Measurements from ENCODE around the gene PGGHG.

The PGGHG gene

GRCh38 chr11:272931-273198 lies 16.1 kb upstream of the PGGHG start:
- Histone ChIP-seq H3K27ac (ENCODE audit: low read depth, low read length) (no peak overlapping the region), H3K14ac (ENCODE audit: low read length) (no peak overlapping the region), H2BK5ac (ENCODE audit: low read depth, low read length, poor library complexity) (no peak overlapping the region), H3K27me3 (ENCODE audit: insufficient read depth, low read length) (no peaks in the 10 kb centered on the region), H3K4me1 (ENCODE audit: control insufficient read depth in 1 of 2, insufficient read depth in 2 of 2, low read length in 2 of 2) (peaks cover 0 to under 1% of the 10 kb centered on the region in 2 experiments), H2AK5ac (ENCODE audit: low read length) (no peak overlapping the region), H3K4ac (ENCODE audit: low read depth, low read length) (no peak overlapping the region), H3K23ac (ENCODE audit: low read length) (no peak overlapping the region), H3K36me3 (ENCODE audit: control insufficient read depth in 1 of 2, insufficient read depth in 2 of 2, low read length in 2 of 2) (no peaks in the 10 kb centered on the region), H3K79me1 (ENCODE audit: low read length) (peaks cover 2% of the 10 kb centered on the region), H4K8ac (ENCODE audit: low read depth, low read length) (no peak overlapping the region), H3K79me2 (ENCODE audit: control insufficient read depth, insufficient read depth, low read length, poor library complexity) (no peaks in the 10 kb centered on the region), H2BK12ac (ENCODE audit: low read length) (no peak overlapping the region), H4K91ac (ENCODE audit: low read depth, low read length) (no peak overlapping the region), H2BK120ac (ENCODE audit: insufficient read depth, low read length, poor library complexity) (no peak overlapping the region), H3K9ac (ENCODE audit: low read length) (no peak overlapping the region), H3K4me2 (ENCODE audit: low read length) (no peak overlapping the region), H3K18ac (ENCODE audit: low read length) (no peak overlapping the region), H3K4me3 (ENCODE audit: low read depth, low read length) (no peak overlapping the region), H4K12ac (ENCODE audit: low read depth, low read length) (no peak overlapping the region), H3K9me3 (ENCODE audit: insufficient read depth, low read depth, low read length) (no peaks in the 10 kb centered on the region), H2AFZ (ENCODE audit: insufficient read depth, low read length, poor library complexity) (no peak overlapping the region)
- no peak for DNase-seq
- WGBS (ENCODE audit: extremely low coverage, insufficient coverage, insufficient read length): no CpG with 5 or more reads among the region's 6 CpGs

DNA sequence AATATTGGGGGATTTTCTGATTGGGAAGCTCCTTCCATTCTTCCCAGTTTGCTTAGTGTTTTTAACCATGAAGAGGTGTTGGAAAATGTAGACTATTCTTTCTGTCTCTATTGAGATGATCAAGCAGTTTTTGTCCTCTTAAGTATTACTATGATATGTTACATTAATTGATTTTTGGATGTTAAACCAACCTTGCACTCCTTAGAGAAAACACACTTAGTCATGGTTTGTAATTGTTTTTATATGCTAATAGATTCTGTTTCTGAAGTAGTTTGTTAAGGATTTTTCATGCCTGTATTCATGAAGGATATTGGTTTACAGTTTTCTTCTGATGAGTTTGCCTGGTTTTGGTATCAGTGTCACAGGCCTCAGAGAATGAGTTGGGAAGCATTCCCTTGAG lies 12.7 kb upstream of the PGGHG start:
- Histone ChIP-seq H3K18ac (ENCODE audit: low read length) (no peak overlapping the region), H3K4me3 (ENCODE audit: low read depth, low read length) (no peak overlapping the region), H3K36me3 (ENCODE audit: control insufficient read depth in 1 of 2, insufficient read depth in 2 of 2, low read length in 2 of 2) (no peaks in the 10 kb centered on the region), H3K23ac (ENCODE audit: low read length) (no peak overlapping the region), H4K91ac (ENCODE audit: low read depth, low read length) (no peak overlapping the region), H3K27ac (ENCODE audit: low read depth, low read length) (no peak overlapping the region), H3K4me2 (ENCODE audit: low read length) (no peak overlapping the region), H3K14ac (ENCODE audit: low read length) (no peak overlapping the region), H4K12ac (ENCODE audit: low read depth, low read length) (no peak overlapping the region), H3K27me3 (ENCODE audit: insufficient read depth, low read length) (no peaks in the 10 kb centered on the region), H2BK120ac (ENCODE audit: insufficient read depth, low read length, poor library complexity) (no peak overlapping the region), H3K4me1 (ENCODE audit: control insufficient read depth in 1 of 2, insufficient read depth in 2 of 2, low read length in 2 of 2) (no peaks in the 10 kb centered on the region), H2BK5ac (ENCODE audit: low read depth, low read length, poor library complexity) (no peak overlapping the region), H4K8ac (ENCODE audit: low read depth, low read length) (no peak overlapping the region), H3K79me1 (ENCODE audit: low read length) (peaks cover 1% of the 10 kb centered on the region), H2AK5ac (ENCODE audit: low read length) (no peak overlapping the region), H3K9me3 (ENCODE audit: insufficient read depth, low read depth, low read length) (no peaks in the 10 kb centered on the region), H3K9ac (ENCODE audit: low read length) (no peak overlapping the region), H2AFZ (ENCODE audit: insufficient read depth, low read length, poor library complexity) (no peak overlapping the region), H3K4ac (ENCODE audit: low read depth, low read length) (no peak overlapping the region), H2BK12ac (ENCODE audit: low read length) (no peak overlapping the region), H3K79me2 (ENCODE audit: control insufficient read depth, insufficient read depth, low read length, poor library complexity) (no peaks in the 10 kb centered on the region)
- no peak for DNase-seq

GRCh38 chr11:278001-278951 lies 10.7 kb upstream of the PGGHG start, which contains the start of gene NLRP6:
NLRP6 (plus strand) TSS chr11:278407; CDS start chr11:278570, 163 bp downstream.
- no CpG with 5 or more reads among the region's 21 CpGs for WGBS (ENCODE audit: extremely low coverage, insufficient coverage, insufficient read length)

DNA sequence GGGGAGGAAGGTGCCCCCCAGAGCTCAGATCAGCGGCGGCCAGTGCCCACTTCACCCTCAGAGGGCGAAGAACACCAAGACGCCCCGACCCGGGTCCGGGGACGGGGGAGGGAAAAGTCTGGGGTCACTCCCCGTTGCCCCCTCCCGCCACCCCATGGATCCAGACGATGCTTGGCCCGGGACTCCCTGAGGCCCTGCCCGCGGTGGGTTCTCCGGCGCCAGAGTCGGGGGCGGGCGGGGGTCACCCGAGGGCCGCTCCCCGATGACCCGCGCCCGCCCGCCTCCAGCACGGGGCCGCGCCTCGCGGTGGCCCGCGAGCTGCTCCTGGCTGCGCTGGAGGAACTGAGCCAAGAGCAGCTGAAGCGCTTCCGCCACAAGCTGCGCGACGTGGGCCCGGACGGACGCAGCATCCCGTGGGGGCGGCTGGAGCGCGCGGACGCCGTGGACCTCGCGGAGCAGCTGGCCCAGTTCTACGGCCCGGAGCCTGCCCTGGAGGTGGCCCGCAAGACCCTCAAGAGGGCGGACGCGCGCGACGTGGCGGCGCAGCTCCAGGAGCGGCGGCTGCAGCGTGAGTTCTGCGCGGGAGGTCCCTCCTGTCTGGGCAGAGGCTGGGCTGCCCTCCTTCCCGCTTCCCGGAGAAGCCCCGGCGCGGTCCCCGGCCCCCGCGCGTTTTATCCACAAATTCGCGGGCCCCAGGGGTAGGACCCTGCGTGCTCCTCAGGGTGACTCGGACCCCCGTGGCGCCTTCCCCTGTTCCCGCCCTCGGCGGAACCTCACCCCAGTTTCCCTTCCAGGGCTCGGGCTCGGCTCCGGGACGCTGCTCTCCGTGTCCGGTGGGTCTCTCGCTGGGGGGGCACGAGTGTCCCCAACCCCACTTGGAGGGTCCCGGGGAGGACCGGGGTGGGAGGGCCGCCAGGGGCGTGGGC lies 9.6 kb upstream of the PGGHG start:
- Histone ChIP-seq H3K23ac (ENCODE audit: low read length) (no peak overlapping the region), H4K91ac (ENCODE audit: low read depth, low read length) (no peak overlapping the region), H2BK5ac (ENCODE audit: low read depth, low read length, poor library complexity) (no peak overlapping the region), H2BK120ac (ENCODE audit: insufficient read depth, low read length, poor library complexity) (no peak overlapping the region), H3K4me1 (ENCODE audit: control insufficient read depth in 1 of 2, insufficient read depth in 2 of 2, low read length in 2 of 2) (peaks cover 2 to 5% of the 10 kb centered on the region in 2 experiments), H3K9me3 (ENCODE audit: insufficient read depth, low read depth, low read length) (no peaks in the 10 kb centered on the region), H3K79me1 (ENCODE audit: low read length) (peaks cover 3% of the 10 kb centered on the region), H2BK12ac (ENCODE audit: low read length) (no peak overlapping the region), H3K4me2 (ENCODE audit: low read length) (no peak overlapping the region), H3K14ac (ENCODE audit: low read length) (no peak overlapping the region), H4K8ac (ENCODE audit: low read depth, low read length) (no peak overlapping the region), H3K4me3 (ENCODE audit: low read depth, low read length) (no peak overlapping the region), H2AFZ (ENCODE audit: insufficient read depth, low read length, poor library complexity) (no peak overlapping the region), H3K79me2 (ENCODE audit: control insufficient read depth, insufficient read depth, low read length, poor library complexity) (no peaks in the 10 kb centered on the region), H3K18ac (ENCODE audit: low read length) (no peak overlapping the region), H4K12ac (ENCODE audit: low read depth, low read length) (no peak overlapping the region), H3K27me3 (ENCODE audit: insufficient read depth, low read length) (no peaks in the 10 kb centered on the region), H3K9ac (ENCODE audit: low read length) (no peak overlapping the region), H2AK5ac (ENCODE audit: low read length) (no peak overlapping the region), H3K4ac (ENCODE audit: low read depth, low read length) (no peak overlapping the region), H3K27ac (ENCODE audit: low read depth, low read length) (no peak overlapping the region), H3K36me3 (ENCODE audit: control insufficient read depth in 1 of 2, insufficient read depth in 2 of 2, low read length in 2 of 2) (no peaks in the 10 kb centered on the region)
- no CpG with 5 or more reads among the region's 97 CpGs for WGBS (ENCODE audit: extremely low coverage, insufficient coverage, insufficient read length)
- DNase-seq: no peak

More at GRCh38 chr11:278001-278951, 10.7 kb upstream of the PGGHG start, which contains the start of gene NLRP6:
- Histone ChIP-seq H3K9me3 (ENCODE audit: insufficient read depth, low read depth, low read length) (no peaks in the 10 kb centered on the region), H3K14ac (ENCODE audit: low read length) (no peak within 1 kb of the TSS), H4K12ac (ENCODE audit: low read depth, low read length) (no peak within 1 kb of the TSS), H3K4me3 (ENCODE audit: low read depth, low read length) (no peak within 1 kb of the TSS), H4K91ac (ENCODE audit: low read depth, low read length) (no peak within 1 kb of the TSS), H2AFZ (ENCODE audit: insufficient read depth, low read length, poor library complexity) (no peak within 1 kb of the TSS), H3K4me2 (ENCODE audit: low read length) (no peak within 1 kb of the TSS), H3K23ac (ENCODE audit: low read length) (no peak within 1 kb of the TSS), H3K27ac (ENCODE audit: low read depth, low read length) (no peak within 1 kb of the TSS), H2BK12ac (ENCODE audit: low read length) (no peak within 1 kb of the TSS), H3K27me3 (ENCODE audit: insufficient read depth, low read length) (no peaks in the 10 kb centered on the region), H2AK5ac (ENCODE audit: low read length) (no peak within 1 kb of the TSS), H3K36me3 (ENCODE audit: control insufficient read depth in 1 of 2, insufficient read depth in 2 of 2, low read length in 2 of 2) (no peaks in the 10 kb centered on the region), H3K79me1 (ENCODE audit: low read length) (no peaks in the 10 kb centered on the region), H3K4me1 (ENCODE audit: control insufficient read depth in 1 of 2, insufficient read depth in 2 of 2, low read length in 2 of 2) (no peaks in the 10 kb centered on the region), H3K79me2 (ENCODE audit: control insufficient read depth, insufficient read depth, low read length, poor library complexity) (no peaks in the 10 kb centered on the region), H2BK5ac (ENCODE audit: low read depth, low read length, poor library complexity) (no peak within 1 kb of the TSS), H3K9ac (ENCODE audit: low read length) (no peak within 1 kb of the TSS), H2BK120ac (ENCODE audit: insufficient read depth, low read length, poor library complexity) (no peak within 1 kb of the TSS), H4K8ac (ENCODE audit: low read depth, low read length) (no peak within 1 kb of the TSS), H3K4ac (ENCODE audit: low read depth, low read length) (no peak within 1 kb of the TSS), H3K18ac (ENCODE audit: low read length) (no peak within 1 kb of the TSS)
- no peak for DNase-seq
